LNCaP clone FGC (cell line): ENCODE data around the gene HTD2.

Source experiments
- DNase-seq: peaks from one replicate; pipeline ENCODE4 v3.0.0-alpha.2; 2011; ENCODE audit warnings: low read depth
- H3K4me3 ChIP-seq: 2 replicates; pipeline ENCODE4 v1.5.1; 2011; ENCODE audit warnings: mild to moderate bottlenecking, low read depth, low read length, control low read depth
- TF ChIP-seq, protein P1 (sequence below): IDR thresholded peaks from 2 replicates; pipeline ENCODE4 v1.5.1; 2012; ENCODE audit warnings: mild to moderate bottlenecking; ENCODE audit not compliant: control insufficient read depth, insufficient read depth; ENCODE audit errors: extremely low read depth

HTD2 gene

DNA sequence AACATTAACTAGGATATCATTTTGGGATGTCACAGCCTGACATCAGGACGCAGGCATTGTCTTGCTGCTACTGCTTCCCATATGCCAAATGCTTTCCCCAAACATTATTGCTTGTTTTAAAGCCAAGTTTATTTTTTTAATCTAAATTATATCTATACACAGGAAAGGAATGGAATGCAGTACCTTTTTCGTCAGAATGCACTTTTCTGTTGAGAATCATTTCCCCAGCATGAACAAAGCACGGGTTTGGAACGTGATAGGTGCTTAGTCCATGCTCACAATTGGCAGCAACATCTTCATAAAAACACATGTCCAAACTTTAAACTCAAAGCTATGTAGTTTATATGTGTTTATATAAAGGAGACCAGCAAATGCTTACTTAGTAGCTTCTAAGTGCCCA lies 52.5 kb downstream of the HTD2 start:
- no peak for DNase-seq
- TF ChIP-seq, protein P1, sequence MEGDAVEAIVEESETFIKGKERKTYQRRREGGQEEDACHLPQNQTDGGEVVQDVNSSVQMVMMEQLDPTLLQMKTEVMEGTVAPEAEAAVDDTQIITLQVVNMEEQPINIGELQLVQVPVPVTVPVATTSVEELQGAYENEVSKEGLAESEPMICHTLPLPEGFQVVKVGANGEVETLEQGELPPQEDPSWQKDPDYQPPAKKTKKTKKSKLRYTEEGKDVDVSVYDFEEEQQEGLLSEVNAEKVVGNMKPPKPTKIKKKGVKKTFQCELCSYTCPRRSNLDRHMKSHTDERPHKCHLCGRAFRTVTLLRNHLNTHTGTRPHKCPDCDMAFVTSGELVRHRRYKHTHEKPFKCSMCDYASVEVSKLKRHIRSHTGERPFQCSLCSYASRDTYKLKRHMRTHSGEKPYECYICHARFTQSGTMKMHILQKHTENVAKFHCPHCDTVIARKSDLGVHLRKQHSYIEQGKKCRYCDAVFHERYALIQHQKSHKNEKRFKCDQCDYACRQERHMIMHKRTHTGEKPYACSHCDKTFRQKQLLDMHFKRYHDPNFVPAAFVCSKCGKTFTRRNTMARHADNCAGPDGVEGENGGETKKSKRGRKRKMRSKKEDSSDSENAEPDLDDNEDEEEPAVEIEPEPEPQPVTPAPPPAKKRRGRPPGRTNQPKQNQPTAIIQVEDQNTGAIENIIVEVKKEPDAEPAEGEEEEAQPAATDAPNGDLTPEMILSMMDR, result no peak
- H3K4me3 ChIP-seq, result no peak overlapping the region

DNA sequence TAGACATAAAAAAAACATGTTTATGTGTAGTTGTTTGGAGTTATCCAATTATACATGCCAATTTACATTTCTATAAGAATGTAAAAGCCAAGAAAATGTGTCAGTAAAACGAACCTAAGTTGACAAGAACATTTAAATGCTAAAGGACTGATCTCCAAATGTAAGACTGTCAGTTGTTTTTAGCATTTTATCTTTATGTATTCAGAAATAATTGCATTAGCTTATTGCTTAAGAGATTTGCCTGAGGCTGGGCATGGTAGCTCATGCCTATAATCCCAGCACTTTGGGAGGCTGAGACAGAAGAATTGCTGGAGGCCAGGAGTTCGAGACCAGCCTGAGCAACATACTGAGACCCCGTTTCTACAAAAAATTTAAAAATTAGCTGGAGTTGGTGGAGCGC lies 53.3 kb downstream of the HTD2 start:
- TF ChIP-seq, protein P1, result no peak
- DNase-seq, result no peak

DNA sequence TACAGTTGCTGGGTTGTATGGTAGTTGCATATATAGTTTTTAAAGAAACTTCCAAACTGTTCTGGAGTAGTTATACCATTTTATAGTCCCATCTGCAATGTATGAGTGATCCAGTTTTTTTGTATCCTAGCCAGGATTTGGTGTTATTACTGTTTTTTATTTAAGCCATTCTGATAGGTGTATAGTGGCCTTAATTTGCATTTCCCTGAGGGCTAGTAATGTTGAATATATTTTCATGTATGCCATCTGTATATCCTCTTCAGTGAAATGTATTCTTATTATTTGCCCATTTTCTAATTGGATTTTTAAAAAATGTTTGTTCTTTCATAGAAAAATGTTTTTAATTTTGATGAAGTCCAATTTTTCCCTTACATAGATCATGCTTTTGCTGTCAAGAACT lies 55.5 kb downstream of the HTD2 start:
- no peak overlapping the region for H3K4me3 ChIP-seq
- TF ChIP-seq, protein P1, result no peak
- DNase-seq, result no peak

More for the DNA sequence above, 53.3 kb downstream of the HTD2 start:
- H3K4me3 ChIP-seq, result no peak overlapping the region

DNA sequence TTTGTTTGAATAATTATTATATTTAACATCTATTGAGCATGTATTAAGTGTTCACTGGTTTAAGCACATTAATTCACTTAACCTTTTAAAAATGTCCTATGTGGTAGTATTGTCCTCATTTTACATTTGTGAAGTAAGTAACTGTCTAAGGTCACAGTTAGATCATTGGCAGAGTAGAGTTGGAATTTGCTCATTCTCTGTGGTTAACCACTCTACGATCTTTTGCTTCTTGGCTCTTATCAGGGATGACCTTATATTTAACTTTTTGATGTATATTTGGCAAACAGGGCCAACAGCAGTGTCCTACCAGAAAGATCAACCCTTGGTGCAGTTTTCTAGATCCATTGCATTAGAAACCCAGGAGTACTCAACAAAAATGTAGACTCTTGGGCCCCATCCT lies 60.4 kb downstream of the HTD2 start:
- no peak overlapping the region for H3K4me3 ChIP-seq
- no peak for DNase-seq
- TF ChIP-seq, protein P1, result no peak

DNA sequence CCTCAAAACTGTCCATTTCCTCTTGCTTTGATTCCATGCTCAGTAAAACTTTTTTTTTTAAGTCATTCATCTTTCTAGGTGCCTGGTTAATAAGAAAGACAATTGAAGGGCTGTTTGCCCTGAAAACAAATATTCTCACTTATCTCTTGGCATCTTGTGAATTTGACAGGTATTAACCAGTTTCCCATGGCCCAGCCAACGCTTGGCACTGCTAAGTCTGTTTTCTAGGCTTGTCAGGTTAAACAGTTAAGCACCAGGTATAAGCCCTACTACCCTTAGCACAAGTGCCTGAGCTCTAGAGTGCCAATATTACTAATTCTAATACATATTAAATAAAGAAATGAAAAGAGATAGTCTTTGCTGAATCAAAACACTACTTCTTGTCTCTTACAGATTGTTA lies 62.7 kb downstream of the HTD2 start:
- DNase-seq, result no peak
- TF ChIP-seq, protein P1, result no peak
- no peak overlapping the region for H3K4me3 ChIP-seq
